GM21360 (cell line): Measurements from ENCODE around the gene RNU4-1.
A peak's percentile ranks its signal among the peaks of the same experiment; 100 is the strongest.

Source experiments
- ATAC-seq: cut with Tn5 transposase; IDR thresholded peaks from one replicate; pipeline ENCODE4 v1.9.1; 2021; ENCODE audit warnings: mild to moderate bottlenecking, moderate library complexity; ENCODE audit not compliant: unreplicated experiment

Gene RNU4-1

GRCh38 chr12:120290609-120291305 is 2.3 kb downstream of the RNU4-1 start:
- no peak for ATAC-seq

DNA sequence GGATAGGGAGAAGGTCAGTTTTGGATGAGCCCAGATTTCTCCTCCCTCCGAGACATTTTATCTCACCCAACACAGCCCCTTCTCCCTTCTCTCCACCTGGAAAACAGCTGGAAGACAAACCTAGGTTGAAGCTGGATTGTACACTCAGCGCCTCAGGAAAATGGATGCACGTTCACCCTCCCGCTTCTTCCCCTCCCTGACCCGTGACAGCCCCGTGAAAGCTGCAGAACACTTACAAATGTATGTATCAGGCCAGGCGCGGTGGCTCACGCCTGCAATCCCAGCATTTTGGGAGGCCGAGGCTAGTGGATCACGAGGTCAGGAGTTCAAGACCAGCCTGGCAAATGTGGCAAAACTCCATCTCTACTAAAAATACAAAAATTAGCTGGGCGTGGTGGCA is 5.5 kb downstream of the RNU4-1 start:
- no peak for ATAC-seq

DNA sequence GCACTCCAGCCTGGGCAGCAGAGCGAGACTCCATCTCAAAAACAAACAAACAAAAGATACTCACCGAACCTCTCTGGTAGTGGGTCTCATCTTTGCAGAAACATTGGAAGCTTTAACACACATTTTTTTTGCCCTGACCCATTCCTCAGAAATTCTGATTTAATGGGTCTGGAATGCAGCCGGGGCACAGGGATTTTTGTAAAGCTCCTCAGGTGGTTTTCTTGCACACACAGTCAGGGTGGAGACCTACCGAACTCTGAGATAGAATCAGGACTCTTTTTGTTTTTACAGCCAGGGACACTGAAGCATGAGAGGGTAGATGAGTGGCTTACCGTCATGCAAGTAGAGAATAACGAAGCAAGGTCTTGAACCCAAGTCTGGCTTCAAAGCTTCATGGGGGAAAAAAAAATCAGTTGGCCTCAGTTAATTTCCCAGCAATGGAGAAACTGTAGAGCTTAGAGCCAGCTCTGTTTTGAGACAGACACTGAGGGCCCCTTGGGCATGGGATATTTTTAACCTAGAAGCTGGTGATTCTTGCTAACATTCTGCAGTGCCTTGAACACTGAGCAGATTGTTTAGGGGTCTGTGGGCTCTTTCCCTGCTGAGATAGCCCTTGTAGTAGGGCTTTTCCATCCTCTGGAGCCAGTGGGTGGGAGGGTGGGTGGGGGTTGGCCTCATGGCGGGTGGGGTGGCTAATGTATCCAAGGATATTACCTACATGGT is 6.1 kb downstream of the RNU4-1 start:
- no peak for ATAC-seq

GRCh38 chr12:120284381-120284780 is 8.7 kb downstream of the RNU4-1 start:
- no peak for ATAC-seq

GRCh38 chr12:120283318-120283717 is 9.7 kb downstream of the RNU4-1 start:
- no peak for ATAC-seq

GRCh38 chr12:120278137-120279069 is 14.6 kb downstream of the RNU4-1 start:
- no peak for ATAC-seq

DNA sequence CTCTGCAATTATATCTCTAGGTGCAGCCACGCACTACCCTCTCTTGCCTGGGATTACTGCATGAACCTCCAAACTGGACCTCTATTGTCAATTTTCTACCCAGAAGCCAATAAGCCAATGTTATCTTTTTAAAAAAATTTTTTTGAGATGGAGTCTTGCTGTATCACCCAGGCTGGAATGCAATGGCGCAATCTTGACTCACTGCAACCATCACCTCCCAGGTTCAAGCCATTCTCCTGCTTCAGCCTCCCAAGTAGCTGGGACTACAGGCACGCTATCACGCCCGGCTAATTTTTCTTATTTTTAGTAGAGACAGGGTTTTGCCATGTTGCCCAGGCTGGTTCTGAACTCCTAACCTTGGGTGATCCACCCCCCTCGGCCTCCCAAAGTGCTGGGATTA is 16.3 kb downstream of the RNU4-1 start:
- ATAC-seq = no peak

GRCh38 chr12:120267736-120268135 is 25.3 kb downstream of the RNU4-1 start:
- no peak for ATAC-seq

GRCh38 chr12:120266180-120266870 is 26.7 kb downstream of the RNU4-1 start:
- no peak for ATAC-seq

GRCh38 chr12:120265473-120266179 is 27.4 kb downstream of the RNU4-1 start, which contains the start of gene PXN:
TSS of gene PXN (minus strand) at chr12:120265730. CDS start at chr12:120265629, 101 bp downstream.
- ATAC-seq = peak; percentile 52

GRCh38 chr12:120264904-120265472 is 28.0 kb downstream of the RNU4-1 start:
- ATAC-seq = no peak

GRCh38 chr12:120264086-120264903 is 28.7 kb downstream of the RNU4-1 start:
- no peak for ATAC-seq

DNA sequence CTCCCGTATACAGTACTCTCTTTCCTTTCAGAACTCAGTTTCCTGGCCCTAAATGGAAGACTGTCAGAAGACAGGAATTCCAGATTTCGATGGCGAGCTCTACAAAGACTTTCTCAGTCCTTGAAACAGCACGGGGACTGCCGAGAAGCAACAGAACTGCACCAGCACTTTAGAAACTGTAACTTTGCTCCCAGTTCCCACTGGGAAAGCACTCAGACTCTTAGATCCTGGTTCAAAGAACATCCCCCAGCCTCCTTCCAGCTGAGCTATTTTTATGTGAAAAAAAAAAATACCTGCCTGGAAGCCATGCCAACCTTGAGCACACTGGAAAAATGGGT is 29.3 kb downstream of the RNU4-1 start:
- no peak for ATAC-seq

GRCh38 chr12:120262852-120263747 is 29.9 kb downstream of the RNU4-1 start:
- ATAC-seq = no peak

GRCh38 chr12:120261951-120262851 is 30.8 kb downstream of the RNU4-1 start:
- no peak for ATAC-seq

- no peak for ATAC-seq
Observed at GRCh38 chr12:120260607-120261006, 32.4 kb downstream of the RNU4-1 start.
